Muscle of arm (tissue), 12 donors: Measurements from ENCODE around the gene DNAJC11. TPM values are rescaled to one million over a fixed set of nuclear protein-coding genes. Genes with fewer than 3 reads are reported as not detected.
"Not testable (repeated sequence)": the region's sequence is repeated elsewhere in the genome, so short reads cannot be mapped to it uniquely, and the experiment has no call there.

Experiments
- DNase-seq: peaks from one replicate; pipeline ENCODE4 v3.0.0-alpha.2; 2013
- polyA plus RNA-seq, 12 donors: library from polyadenylated mRNA; unstranded; fragments of 120-200 nt; gene quantifications; one replicate each; pipeline ENCODE4 v1.2.1, GENCODE V29; 2013; ENCODE audit not compliant: insufficient read length in 12 of 12

Gene DNAJC11
- polyA plus RNA-seq, 12 donors, result 26.9 to 43.3 (median 35.7) TPM; not detected in 1

DNA sequence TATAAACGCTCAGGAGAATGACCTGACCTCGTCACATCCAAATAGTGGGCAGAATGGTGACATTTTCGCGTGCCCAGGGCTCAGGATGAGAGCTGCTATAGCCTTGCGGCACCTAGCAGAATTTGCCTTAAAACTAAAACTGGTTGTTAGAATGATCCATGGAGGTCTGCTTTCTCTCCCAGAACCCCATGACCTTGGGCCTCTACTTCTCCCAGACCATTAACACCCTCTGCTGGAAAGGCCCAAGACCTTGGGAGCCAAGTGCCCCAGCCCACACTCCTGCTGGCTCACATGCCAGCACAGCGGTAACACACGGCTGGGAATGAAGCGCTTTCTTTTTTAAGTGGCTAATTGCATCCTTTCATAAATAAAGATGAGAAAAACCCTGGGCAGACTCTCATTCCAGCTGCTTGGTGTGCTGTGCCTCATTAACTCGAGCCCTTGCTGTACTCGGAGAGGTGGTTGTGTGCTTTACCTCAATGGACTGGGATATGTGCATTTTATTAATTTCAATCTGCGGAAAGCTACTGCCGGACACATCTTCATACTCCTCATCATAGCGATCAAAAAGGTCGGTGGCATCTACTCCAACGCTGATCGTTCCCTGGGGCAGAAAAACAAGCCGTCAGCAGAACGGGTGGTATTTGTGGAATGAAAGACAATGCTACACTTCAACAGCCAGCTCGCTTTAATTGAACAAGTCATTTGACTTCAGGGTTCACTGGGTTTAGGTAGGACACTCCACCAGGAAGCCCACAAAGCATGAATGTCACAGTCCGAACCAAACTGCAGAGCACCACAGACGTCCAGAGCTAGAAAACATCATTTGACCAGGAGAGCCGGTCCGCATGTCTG, 48.0 kb downstream of the DNAJC11 start:
- no peak for DNase-seq

- DNase-seq, result no peak
Observed at GRCh38 chr1:6652986-6653385, 48.6 kb downstream of the DNAJC11 start.

- DNase-seq, result no peak
Observed at GRCh38 chr1:6651909-6652308, 49.7 kb downstream of the DNAJC11 start.

DNA sequence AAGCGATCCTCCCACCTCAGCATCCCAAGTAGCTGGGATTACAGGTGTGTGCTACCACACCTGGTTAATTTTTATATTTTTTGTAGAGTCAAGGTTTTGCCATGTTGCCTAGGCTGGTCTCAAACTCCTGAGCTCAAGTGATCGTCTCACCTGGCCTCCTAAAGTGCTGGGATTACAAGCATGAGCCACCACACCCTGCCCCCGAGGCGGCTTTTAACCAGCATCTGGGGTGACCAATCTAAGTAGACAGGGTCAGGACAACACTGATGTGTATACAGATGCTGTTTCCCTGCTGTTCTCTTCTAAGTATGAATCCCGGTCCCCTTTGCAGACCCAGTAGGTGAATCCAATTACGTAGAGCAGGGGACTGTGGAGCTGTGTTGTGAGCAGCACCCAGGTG, 53.1 kb downstream of the DNAJC11 start:
- DNase-seq, result no peak

GRCh38 chr1:6646499-6647148, 55.0 kb downstream of the DNAJC11 start:
- peak; percentile 33 for DNase-seq

DNA sequence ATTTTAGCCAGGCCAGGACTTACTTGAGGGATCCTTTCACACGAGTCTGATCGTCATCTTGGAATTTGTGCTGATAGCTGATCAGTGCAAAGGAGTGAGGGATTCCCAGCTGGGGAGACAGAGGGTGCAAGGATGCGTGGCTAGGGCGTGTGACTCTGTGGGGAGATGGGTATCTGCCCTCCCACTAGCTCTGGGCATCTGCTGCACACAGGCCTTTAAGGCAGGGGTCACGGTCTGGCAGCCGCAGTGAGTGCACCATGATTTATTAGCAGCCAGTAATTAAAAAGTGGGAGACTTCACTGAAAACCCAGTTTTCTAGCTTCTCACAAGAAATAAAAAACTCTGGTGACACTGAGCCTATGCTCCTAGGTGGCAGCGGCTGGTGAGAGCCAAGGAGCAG, 56.6 kb downstream of the DNAJC11 start:
- DNase-seq, result no peak

GRCh38 chr1:6640867-6641266, 60.7 kb downstream of the DNAJC11 start:
- DNase-seq, result not testable (repeated sequence)

DNA sequence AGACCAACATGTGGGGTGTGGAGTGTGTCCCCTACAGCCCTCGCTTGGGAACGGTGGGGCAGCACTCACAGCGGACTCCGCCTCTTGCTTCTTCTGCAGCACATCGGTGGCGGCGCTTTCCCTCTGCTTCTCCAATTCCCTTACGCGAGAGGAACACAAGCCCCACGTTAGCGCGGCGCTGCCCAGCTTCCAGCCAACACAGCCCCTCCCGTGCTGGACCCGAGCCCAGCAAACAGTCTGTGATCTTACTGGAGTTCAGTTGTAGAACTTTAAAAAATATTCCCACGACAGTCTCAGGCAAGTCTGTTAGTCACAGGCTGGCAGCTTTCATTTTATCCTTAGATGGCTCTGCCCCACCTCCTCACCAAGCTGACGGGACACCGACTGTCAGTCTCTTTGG, 63.4 kb downstream of the DNAJC11 start:
- peak; percentile 82 for DNase-seq

DNA sequence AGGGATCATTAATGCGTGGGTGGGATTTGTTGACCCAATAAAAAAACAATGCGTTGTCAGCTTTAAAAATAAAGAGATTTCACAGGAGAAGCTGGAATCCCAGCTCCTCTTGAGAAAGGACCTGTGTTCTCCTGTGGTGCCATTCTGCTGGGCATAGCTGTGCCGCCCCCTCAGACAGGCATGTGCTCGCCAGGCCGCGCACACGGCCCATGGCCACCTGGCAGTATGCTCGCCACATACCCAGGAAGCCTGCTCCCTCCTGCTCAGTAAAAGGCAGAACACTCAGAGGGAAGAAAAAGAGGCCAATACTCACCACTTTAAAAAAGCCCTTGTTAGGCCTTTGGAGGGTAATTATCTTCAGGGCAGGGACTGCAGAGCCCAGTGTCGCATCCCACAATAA, 63.8 kb downstream of the DNAJC11 start:
- no peak for DNase-seq

GRCh38 chr1:6636778-6637177, 64.8 kb downstream of the DNAJC11 start:
- DNase-seq, result not testable (repeated sequence)

DNA sequence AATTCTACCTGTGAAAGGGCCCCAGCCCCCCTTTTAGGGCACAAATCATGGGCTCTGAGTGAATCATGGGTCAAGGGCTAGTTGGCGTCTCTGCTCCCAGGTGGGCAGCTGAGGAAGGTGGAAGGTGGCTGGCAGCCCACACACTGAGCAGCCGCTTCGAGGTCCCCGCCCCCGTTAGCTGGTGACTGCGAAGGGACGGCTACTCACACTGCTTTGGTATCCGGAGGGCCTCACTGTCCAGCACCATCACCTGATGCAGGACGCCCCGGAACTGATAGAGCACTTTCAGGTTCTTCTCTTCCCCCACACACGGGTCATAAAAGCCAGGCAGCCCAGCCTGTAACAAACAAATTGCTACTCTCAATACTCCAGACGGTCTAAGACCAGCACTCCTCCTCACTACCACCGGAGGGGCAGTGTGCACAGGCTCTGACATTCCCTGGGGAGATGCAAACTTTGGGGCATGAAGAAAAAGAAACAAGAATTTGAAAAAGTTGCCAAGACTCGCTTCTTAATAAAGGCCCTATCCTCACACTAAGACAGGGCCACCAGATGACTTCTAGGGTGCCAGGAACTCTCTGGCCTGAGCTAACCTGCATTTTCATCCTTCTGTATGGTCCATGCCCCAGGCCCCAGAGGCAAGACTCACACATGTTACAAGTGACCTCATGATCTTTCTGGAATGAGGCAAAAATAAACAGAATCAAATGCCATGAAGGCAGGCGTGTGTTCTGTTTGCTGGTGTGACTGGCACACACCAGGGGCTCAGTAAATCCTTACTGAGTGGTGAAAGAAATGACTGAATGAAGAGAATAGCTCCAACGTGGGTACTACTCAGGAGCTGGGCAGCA, 65.5 kb downstream of the DNAJC11 start:
- no peak for DNase-seq

- no peak for DNase-seq
Observed at GRCh38 chr1:6635161-6635909, 66.3 kb downstream of the DNAJC11 start.

GRCh38 chr1:6634371-6635052, 67.1 kb downstream of the DNAJC11 start:
- no peak for DNase-seq

GRCh38 chr1:6632588-6633514, 68.8 kb downstream of the DNAJC11 start:
- no peak for DNase-seq

DNA sequence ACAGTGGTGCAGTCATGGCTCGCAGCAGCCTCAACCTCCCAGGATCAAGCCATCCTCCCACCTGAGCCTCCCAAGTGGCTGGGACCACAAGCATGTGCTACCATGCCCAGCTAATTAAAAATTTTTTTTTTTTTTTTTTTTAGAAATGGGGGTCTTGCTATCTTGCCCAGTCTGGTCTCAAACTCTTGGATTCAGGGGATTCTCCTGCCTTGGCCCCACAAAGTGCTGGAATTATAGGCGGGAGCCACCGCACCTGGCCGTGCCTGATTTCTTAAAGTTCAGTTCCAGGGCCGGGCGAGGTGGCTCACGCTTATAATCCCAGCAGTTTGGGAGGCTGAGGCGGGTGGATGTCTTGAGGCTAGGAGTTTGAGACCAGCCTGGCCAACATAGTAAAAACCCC, 70.6 kb downstream of the DNAJC11 start:
- DNase-seq, result no peak

- no peak for DNase-seq
Observed at GRCh38 chr1:6630027-6630426, 71.6 kb downstream of the DNAJC11 start.

DNA sequence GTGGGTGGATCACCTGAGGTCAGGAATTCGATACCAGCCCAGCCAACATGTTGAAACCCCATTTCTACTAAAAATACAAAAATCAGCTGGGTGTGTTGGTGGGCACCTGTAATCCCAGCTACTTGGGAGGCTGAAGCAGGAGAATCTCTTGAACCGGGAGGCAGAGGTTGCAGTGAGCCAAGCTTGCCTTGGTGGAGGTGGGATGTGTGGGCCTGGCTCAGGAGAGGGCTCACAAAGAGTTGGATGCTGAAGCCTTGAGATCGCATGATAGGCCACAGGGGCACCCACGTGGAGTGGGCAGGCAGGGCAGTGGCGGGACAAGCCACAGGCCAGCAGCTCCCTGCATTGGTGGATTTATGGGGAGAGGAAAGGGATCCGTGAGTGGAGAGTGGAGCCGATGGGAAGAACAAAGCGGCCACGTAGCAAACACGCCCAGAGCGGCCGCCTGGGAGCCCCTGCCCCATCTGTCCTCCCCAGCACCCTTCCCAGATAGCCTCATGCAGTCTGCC, 72.6 kb downstream of the DNAJC11 start:
- DNase-seq, result no peak

- DNase-seq, result no peak
Observed at GRCh38 chr1:6627841-6628545, 73.6 kb downstream of the DNAJC11 start.

DNA sequence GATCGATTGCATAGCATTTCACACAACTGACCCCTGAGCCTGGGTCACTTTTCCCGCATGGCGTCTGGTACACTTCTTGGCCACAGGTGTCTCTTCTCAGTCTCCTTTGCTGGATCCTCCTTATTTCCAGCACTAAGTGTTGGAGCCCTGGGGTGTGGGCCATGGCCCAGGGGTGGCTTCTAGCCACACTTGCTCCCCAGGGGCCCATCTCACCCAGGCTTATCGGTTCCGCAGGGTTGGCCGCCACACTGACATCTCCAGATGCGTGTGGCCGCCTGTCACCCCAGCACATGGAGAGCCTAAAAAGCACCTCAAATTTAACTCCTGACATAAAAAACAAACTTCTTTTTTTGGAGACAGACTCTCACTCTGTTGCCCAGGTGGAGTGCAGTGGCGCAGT, 74.6 kb downstream of the DNAJC11 start:
- DNase-seq, result no peak
